ENCODE data around the gene ACACA.
"Not testable (repeated sequence)": the region's sequence is repeated elsewhere in the genome, so short reads cannot be mapped to it uniquely, and the experiment has no call there.

Gene ACACA

GRCh38 chr17:37406635-37407461 lies at the start of gene ACACA, which contains the start of gene TADA2A:
Gene ACACA, minus strand, starts transcription at chr17:37406836. Its CDS starts 537 bp downstream, at chr17:37406299.
Gene TADA2A, plus strand, starts transcription at chr17:37406886. Its CDS starts 4,480 bp downstream, at chr17:37411366.
- DNase-seq: peak; percentile 29

GRCh38 chr17:37450112-37450511 lies 43.5 kb upstream of the ACACA start:
- no peak for DNase-seq

- DNase-seq: no peak
These were observed 41.0 kb upstream of the ACACA start for GRCh38 chr17:37447641-37448040.

GRCh38 chr17:37446027-37446426 lies 39.4 kb upstream of the ACACA start:
- no peak for DNase-seq

- not testable (repeated sequence) for DNase-seq
These were observed 34.9 kb upstream of the ACACA start for GRCh38 chr17:37441369-37442014.

- DNase-seq: no peak
These were observed 33.8 kb upstream of the ACACA start for GRCh38 chr17:37440424-37440823.

GRCh38 chr17:37438141-37438540 lies 31.5 kb upstream of the ACACA start:
- DNase-seq: no peak

GRCh38 chr17:37432671-37433070 lies 26.0 kb upstream of the ACACA start:
- no peak for DNase-seq

GRCh38 chr17:37430051-37430627 lies 23.5 kb upstream of the ACACA start:
- DNase-seq: no peak

GRCh38 chr17:37429453-37429852 lies 22.8 kb upstream of the ACACA start:
- no peak for DNase-seq

- DNase-seq: no peak
These were observed 22.4 kb upstream of the ACACA start for GRCh38 chr17:37429039-37429438.

GRCh38 chr17:37425268-37425667 lies 18.6 kb upstream of the ACACA start:
- DNase-seq: no peak

GRCh38 chr17:37422971-37423625 lies 16.5 kb upstream of the ACACA start:
- no peak for DNase-seq

- DNase-seq: no peak
These were observed 11.2 kb upstream of the ACACA start for GRCh38 chr17:37417852-37418251.

GRCh38 chr17:37413875-37414519 lies 7.4 kb upstream of the ACACA start:
- DNase-seq: no peak

GRCh38 chr17:37410357-37410756 lies 3.7 kb upstream of the ACACA start:
- no peak for DNase-seq

- DNase-seq: not testable (repeated sequence)
These were observed 1.5 kb upstream of the ACACA start for GRCh38 chr17:37408145-37408479.

GRCh38 chr17:37405955-37406634 lies 541 bp downstream of the ACACA start:
- no peak for DNase-seq

GRCh38 chr17:37405522-37405921 lies 1.1 kb downstream of the ACACA start:
- DNase-seq: not testable (repeated sequence)

- DNase-seq: no peak
These were observed 6.1 kb downstream of the ACACA start for GRCh38 chr17:37400505-37400904.

GRCh38 chr17:37399265-37399803 lies 7.3 kb downstream of the ACACA start:
- DNase-seq: no peak

- DNase-seq: no peak
These were observed 13.3 kb downstream of the ACACA start for GRCh38 chr17:37393352-37393751.
